GM13977 (cell line): ENCODE data around the gene MACROD2.

ENCODE experiments used
- DNase-seq: peaks from one replicate; pipeline ENCODE4 v3.0.0; 2012; ENCODE audit warnings: low spot score
- in situ Hi-C: fragments of 300-500 bp; cut with MboI; formaldehyde crosslinking; loops from one replicate; pipeline ENCODE4 v1.12.0; 2022; ENCODE audit warnings: low sequenced_read_pairs, low pct_unique_long_range_greater_than_20kb, mixed read lengths, inconsistent platforms; ENCODE audit not compliant: unreplicated experiment
- TF ChIP-seq, protein P1 (sequence below): IDR thresholded peaks from 2 replicates; pipeline ENCODE4 v1.5.1; 2012; ENCODE audit warnings: mild to moderate bottlenecking, control low read depth; ENCODE audit not compliant: insufficient read depth; ENCODE audit errors: extremely low read depth, missing control alignments

MACROD2 gene

DNA sequence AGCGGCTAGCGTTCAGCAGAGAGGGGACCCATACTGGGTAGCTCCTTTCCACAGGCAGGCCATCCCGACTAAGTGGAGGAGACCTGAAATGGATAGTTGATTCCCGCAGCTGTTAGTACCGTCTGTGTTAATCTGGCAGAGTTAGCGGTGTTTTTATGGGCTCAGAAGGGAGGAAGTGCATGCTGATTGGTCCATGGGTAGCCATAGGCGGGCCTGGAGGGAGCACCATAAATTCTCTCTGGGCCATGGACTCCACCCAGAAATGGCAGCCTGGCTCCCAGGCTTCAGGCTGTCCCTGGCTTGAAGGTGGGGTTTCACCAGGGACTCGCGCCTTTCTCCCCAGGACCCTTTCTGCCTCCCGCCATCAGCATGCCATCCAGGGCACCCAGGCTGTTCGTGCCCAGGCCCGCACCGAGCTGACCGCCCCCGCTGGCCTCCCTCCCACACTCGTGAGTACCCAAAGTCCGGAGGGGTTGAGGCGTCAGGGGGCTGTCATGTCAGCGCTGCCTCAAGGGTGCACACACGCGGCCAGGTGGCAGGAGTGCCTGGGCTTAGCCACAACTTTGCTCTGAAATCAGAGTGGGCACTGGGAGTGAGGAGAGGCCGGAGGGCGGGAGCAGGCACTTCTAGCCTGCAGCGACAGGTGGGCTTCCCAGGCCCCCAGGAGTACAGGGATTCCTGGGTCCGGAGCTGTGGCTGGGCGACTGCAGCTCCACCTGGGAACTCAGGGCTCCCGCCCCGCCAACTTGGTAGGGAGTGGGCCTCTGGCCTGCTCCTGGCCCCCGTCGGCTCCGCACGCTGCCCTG is 1036.4 kb downstream of the MACROD2 start:
- TF ChIP-seq, protein P1, sequence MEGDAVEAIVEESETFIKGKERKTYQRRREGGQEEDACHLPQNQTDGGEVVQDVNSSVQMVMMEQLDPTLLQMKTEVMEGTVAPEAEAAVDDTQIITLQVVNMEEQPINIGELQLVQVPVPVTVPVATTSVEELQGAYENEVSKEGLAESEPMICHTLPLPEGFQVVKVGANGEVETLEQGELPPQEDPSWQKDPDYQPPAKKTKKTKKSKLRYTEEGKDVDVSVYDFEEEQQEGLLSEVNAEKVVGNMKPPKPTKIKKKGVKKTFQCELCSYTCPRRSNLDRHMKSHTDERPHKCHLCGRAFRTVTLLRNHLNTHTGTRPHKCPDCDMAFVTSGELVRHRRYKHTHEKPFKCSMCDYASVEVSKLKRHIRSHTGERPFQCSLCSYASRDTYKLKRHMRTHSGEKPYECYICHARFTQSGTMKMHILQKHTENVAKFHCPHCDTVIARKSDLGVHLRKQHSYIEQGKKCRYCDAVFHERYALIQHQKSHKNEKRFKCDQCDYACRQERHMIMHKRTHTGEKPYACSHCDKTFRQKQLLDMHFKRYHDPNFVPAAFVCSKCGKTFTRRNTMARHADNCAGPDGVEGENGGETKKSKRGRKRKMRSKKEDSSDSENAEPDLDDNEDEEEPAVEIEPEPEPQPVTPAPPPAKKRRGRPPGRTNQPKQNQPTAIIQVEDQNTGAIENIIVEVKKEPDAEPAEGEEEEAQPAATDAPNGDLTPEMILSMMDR = no peak
- in situ Hi-C loops = no loop called here
- DNase-seq = no peak

DNA sequence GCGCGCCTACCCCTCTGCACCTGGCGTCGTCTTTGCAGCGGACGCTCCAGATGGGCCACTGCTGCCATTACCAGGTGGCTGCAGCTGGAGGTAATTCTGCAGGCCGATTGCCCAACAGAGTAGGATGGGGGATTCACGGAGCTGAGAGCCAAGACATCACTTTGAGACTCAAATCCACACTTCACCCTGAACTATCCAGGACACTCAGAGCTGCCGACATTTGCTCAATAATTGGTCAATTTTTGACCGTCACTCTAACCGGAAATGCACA is 1037.0 kb downstream of the MACROD2 start:
- DNase-seq = no peak
- in situ Hi-C loops = no loop called here
- TF ChIP-seq, protein P1 = no peak

DNA sequence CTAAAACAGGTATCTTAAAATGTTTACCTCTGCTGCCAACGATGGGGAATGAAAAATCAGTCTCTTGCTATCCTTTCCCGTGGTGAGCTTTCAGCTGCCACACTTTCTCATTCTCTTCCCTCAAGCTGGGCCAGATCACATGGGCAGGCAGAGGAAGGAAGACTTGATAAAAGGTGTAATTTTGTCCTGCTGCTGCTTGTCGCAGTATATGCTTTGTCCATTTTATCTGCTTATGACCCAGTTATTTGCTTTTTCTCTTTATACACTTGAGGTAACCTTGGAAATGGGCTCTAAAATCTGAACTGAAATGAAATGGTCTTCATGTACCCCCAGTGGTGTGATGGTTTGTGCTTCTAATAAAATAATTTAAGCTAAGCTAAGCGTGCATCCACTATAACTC is 1038.0 kb downstream of the MACROD2 start:
- TF ChIP-seq, protein P1 = no peak
- in situ Hi-C loops = no loop called here
- DNase-seq = no peak

DNA sequence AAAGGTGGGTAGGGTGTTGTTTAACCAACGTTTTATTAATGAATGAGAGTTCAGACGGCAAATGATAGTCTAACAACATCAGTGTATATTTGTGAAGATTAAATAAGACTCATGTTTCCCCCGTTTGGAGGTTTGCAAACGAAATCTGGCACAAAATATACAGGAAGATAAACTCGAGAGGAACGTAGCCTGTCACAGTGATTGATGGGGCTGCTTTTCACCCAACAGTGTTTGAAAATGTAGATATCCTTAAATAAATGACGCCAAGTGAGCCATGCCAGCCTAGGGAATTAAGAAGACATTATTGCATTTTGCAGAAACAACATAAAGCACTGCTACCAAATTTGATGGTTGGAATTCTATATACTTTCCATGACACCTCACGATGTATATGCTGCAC is 1038.6 kb downstream of the MACROD2 start:
- TF ChIP-seq, protein P1 = no peak
- in situ Hi-C loops = no loop called here
- no peak for DNase-seq

DNA sequence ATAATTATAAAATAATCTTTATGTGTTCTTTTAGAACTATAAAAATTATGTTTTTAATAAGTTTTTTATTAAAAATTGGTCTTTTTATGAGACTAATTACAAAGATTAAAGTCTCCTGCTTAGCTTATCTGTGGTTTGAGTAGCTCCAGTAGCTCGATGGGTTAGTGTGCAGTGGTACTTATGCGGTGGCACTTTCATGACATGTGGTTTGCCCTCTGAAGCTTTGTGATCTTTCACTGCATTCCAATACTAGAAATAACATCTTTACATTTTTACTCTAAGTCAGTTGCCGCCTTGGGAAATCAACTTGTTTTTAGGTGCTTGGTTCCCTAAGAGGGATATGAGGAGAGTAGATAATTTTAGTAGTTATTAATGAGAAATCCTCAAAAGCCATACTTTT is 1041.6 kb downstream of the MACROD2 start:
- TF ChIP-seq, protein P1 = no peak
- in situ Hi-C loops = no loop called here
- DNase-seq = no peak

DNA sequence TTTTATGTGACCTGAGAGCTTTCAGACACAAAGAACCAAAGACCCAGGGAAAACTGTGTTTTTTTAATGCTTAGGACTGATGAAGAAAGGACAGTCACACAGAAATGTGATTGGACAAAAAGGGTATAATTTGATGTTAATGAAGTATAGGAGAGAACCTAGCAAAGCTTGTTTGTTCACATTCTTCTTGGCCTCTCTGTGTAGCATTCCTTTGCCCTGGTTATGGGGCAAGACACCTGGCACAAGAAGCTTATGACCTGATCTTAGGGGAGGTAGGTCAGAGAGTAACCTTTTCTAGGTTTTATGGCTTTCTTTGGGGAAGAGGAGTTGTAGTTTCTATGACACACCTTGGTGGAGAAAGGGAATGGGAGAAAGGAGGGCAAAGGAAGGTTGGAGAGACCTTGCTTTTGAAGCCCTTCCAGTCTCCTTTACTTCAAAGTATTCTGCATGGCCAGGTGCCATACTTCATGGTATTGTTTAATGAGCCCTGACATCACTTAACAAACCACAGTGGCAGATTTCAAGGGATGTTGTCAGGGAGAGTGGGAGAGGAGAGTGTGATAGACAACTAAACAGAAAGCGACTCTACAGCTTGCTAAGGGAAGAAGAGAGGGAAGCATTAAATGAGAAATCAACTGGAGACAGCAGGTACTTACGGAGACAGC is 1043.9 kb downstream of the MACROD2 start:
- DNase-seq = no peak
- TF ChIP-seq, protein P1 = no peak
- in situ Hi-C loops = no loop called here
